GM18499 (cell line): ENCODE results near the gene DRC1.

Experiments
- ATAC-seq: cut with Tn5 transposase; IDR thresholded peaks from one replicate; pipeline ENCODE4 v1.9.1; 2021; ENCODE audit warnings: moderate number of reproducible peaks; ENCODE audit not compliant: insufficient read depth, unreplicated experiment

DRC1 gene

DNA sequence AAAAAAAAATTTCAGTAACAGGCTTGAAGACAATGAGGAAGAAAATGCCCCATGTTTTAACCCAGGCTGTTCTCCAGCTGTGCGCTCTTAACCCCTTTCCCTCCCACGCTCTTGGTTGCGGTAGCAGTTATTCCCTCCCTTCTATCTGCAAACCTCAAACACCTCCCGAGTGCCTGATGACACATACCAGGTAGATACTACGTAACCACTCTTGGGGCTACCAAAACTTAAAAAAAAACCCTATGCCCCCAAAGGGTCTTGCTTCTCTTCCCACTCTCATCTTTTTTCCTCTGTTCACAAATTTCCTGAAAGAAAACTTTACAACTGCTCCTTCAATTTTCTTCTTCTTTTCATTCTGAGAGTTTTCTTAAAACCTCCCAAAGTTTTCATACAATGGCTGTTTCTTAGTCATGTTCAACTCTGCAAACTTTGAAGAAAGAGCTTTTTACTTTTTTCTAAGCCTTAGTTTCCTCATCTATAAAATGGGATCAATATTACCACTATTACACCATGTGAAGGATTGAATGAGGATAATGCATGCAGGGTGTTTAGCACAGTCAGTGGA, 4.9 kb upstream of the DRC1 start:
- no peak for ATAC-seq

DNA sequence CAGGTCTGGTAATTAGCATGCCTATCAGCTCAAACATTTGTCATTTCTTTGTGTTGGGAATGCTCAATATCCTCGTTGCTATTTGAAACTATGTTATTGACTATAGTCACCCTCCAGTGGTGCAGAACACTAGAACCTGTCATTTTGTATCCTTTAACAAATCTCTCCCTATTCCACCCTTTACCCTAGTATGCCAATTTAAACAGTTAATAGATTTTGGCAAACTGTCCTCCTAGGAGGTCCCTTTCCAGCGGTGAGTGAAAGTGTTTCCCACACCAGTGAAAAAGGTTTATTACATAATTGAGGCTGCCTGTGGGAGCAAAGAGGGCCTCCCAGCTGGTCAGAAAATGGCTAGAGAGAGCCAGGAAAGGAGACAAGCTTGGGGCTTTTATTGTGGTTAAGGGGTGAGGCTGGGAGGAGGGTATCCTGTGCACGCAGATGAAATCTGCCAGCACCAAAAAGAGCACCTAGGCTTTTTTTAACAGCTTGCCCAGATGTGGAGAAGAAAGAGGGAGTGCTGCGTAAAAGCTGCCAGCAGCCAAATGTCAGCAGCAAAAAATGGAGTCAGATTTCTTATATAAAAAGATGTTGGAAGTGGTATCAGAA, 1.8 kb upstream of the DRC1 start:
- ATAC-seq: no peak

DNA sequence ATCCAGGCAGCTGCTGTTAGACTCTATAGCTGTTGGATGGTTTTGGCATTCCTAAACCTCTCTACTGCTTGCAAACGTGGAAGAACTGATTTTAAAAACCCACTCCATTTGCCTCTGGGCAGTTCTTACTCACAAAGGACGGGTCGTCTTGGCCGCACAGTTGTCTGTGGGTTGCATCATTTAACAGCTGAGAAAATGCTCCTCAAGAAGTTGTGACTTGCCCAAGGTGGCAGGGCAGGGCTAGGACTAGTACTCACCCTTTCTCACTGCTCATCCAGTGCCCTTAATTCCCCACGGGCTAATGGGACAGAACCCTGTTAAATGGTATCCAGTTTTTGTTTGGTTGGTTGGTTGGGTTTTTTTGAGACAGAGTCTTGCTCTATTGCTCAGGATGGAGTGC, 997 bp upstream of the DRC1 start:
- no peak for ATAC-seq

DNA sequence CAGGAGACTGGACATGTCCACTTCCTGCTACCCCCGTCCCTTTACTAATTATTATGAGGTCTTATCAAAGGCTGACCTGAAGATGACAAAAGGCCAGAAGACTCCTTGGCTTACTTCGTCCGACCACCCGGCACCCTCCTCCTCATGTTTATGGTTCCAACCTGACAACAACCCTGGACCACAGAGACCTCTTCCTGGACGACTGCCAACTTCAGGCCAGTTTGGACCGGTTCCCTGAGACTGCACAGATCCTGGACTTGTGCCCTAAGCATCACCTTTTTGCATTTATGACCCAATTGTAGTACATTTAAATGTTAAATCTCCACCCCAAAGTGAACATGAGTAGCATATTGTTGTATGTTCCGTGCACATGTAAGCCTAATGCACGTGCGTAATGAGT, 5.8 kb downstream of the DRC1 start:
- no peak for ATAC-seq

DNA sequence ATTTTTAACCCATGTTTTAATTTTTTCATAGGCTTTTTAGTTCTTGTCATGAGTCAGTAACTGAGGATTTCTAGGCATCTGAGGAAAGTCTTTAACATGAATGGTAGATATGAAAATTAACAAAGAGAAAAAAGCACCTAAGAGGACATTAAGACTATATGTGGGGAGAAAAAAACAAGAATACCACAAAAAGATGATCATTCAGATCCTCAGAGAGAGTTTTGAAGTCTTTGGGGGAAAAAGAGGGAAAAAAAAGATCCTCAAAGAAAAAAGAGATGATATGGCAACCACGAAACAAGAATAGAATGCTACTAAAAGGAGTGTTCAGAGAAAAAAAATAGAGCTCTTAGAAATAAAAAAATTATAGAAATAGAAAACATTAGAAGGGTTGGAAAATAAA, 8.1 kb downstream of the DRC1 start:
- no peak for ATAC-seq

DNA sequence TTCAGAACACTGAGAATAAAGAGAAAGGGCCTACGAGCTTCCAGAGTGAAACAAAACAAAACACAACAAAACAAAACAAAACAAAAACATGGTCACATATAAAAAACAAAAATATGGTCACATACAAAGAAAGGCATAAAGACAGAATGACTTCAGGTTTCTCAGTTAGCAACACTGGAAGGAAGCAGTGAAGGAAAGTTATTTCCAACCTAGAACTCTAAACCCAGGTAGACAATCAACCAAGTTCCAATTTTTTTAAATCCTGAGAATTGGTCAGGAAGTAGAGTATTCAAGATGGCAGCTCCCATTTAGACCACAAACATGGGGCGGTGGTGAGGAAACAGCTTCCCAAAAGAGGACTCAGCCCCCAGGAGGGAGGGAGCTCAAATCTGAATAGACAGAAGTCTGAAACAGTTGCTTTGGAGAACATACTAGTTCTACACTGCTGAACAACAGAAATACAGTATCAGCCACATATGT, 9.1 kb downstream of the DRC1 start:
- no peak for ATAC-seq

DNA sequence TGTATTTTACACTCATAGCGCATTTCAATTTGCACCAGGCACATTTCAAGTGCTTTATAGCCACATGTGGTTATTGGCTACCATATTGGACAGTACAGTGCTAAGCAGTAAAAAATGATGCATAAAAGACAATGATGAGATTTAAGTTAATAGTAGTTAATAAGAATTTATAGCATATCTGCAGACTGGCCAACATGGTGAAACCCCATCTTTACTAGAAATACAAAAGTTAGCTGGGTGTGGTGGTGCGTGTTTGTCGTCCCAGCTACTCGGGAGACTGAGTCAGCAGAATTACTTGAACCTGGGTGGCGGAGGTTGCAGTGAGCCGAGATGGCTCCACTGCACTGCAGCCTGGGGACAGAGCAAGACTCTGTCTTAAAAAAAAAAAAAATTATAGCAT, 9.7 kb downstream of the DRC1 start:
- ATAC-seq: no peak

DNA sequence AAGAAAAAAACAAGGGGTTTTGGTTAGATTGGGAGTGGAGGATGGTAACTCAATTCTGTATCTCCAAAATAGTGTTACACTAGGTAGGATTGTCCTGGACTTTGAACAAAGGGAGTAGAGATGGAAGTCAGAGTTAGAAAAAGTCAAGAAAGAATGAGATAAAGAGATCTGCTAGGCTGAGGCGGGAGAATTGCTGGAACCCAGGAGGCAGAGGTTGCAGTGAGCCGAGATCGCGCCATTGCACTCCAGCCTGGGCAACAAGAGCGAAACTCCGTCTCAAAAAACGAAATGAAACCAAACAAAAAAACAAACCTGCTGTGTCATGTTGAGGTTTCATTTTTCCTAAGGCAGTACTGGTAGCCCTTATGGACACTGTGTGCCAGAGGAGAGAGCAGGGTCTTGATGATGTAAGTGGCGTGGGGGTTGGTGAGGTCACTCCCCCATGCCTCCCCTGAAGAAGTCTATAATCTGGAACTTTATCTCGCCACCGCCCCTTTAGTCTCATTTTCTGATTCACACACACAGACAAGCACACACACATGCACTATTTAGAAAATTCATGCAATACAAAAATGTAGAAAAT, 10.5 kb downstream of the DRC1 start:
- no peak for ATAC-seq

DNA sequence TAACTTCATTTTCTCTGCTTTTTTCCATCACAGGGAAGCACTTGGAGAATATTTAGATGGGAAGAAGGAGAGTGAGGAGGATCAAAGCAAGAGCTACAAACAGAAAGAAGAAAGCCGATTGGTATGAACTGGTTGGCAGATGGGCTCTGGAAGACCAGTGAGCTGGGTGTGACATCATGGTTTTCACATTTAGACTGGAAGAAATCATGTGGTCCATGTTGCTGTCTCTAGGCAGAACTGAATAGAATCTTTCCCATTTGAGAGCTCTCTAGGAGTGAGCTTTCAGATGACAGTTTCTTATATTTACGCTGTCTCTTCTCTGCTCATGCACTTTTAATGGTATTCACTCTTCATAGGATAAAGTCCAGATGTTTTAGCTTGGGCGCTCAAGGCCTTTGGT, 12.6 kb downstream of the DRC1 start:
- ATAC-seq: no peak

DNA sequence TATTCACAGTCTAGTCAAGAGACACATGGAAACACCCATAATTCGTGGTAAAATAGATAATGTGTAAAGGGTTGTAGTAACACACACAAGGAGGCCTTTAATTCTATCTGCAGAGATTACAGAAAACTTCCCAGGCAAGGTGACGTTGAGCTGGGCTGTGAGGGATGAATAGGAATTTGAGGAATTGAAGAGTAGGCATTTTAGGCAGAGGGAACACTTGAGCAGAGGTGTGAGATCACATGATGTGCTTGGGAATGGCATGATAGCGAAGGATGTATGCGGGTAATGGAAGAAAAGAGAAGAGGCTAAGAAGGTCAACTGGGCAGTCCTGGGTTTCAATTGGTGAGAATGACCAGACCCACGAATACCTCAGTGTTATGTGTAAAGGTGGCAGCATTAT, 20.2 kb downstream of the DRC1 start:
- ATAC-seq: no peak

DNA sequence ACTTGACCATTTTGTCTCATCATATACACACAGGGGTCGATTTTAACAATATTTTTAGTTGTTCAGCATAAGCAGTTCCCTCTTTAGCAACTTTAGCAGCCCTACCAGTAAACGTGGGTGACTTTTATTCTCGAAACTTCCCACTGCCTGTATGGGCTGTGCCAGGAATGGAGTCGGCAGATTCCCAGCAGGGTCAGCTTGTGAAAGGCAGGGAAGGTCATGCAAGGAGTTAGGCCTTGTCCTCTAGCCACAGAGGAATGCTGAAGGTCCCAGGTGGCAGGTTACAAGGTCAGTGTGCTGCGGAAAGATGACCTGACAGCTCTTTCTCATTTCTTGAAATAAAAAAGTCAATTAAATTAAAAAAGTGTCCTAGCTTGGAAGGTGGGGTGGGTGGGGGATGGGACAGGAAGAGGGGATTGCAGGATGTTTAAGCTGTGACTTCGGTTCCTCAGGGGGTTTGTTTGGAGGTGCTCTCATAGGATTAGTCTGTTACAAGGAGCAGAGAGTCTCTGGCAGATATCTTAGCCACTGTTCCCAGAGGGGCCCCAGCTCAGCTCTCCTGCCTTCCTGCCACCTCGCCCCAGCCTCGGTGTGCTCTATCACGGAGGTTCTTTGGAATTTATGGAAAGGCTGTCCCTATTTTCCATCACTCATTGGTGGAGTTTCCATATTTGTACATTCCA, 21.4 kb downstream of the DRC1 start:
- ATAC-seq: no peak

DNA sequence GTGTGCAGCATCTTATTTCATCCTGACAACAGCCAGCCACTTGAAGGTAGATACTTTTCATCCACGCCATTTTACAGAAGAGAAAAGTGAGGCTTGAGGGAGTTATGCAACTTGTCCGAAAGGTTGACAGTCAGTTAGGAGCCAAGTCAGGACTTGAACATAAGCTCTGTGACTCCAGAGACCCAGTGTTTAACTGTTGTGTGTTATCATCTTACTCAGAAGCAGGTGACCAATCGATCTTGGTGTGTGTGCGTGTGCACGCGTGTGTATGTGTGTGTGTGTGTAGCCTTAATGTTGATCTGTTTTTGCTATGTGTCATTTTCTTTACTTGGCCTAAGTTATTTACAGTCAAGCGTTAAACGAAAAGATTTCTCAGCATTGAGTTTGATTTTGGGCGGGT, 22.0 kb downstream of the DRC1 start:
- ATAC-seq: no peak

DNA sequence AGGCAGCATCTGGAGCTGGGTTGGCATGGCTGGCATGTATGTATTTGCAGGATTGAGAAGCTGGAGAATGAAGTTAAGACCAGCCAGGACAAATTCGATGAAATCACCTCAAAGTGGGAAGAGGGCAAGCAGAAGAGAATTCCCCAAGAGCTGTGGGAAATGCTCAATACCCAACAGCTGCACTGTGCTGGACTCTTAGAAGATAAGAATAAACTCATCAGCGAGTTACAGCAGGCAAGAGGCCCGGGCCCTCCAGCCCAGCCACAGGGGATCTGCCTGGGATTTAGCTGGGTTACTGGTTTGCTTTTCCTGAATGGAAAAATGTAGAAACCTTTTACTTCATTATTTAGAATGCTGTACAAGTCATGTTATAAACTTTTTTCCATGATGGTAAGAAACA, 22.5 kb downstream of the DRC1 start:
- no peak for ATAC-seq

DNA sequence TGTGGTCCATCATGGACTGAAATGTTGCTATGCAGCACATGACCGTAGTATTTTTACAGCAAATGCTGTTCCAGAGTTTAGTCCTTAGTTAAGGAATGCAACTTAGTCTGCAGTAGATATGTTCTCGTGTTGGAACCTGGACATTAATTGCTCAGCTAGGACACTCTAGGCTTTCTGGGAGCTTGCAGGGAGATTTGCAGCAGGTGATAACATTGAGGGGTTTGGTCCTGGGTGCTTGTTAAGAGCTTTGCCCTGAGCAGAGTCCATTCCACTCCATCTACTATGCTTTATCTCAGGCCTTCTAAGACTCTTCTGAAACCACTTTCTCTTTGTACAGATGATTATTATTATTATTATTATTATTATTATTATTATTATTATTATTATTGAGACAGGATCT, 27.1 kb downstream of the DRC1 start:
- no peak for ATAC-seq

DNA sequence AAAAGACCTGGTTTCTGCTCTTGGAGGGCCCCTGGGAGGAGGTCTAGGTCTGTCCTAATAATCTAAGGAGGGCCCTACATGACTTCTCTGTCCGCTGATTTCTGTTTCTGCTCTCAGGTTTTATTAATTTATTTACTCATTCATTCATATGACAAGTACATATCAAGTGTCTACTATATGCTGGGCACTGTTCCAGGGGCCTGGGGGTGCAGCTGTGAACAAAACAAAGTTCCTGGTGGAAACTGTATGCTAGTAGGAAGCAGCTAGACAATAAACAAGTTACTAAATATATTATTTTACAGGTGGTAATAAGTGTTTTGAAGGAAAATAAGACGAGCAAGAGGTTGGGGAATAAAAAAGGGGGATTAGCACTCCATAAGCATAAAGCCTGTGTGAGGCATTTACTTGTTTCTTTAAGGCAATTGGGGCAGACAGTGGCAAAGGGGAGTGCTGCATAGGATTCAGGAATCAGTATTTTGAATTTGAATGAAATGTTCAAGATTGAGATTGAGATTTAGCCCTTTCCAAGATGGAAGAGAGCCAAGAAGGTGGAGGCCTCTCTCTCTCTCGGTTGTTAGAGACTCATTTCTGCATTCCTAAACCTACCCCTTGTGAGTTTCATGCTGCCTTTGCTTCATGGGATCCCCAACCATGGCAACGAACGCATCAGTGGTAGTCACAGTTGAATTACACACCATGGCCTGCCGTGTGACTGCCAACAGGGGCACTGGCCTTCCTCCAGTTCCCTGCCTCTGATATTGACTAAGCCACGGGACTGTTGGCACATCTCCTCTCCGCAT, 28.3 kb downstream of the DRC1 start:
- no peak for ATAC-seq

DNA sequence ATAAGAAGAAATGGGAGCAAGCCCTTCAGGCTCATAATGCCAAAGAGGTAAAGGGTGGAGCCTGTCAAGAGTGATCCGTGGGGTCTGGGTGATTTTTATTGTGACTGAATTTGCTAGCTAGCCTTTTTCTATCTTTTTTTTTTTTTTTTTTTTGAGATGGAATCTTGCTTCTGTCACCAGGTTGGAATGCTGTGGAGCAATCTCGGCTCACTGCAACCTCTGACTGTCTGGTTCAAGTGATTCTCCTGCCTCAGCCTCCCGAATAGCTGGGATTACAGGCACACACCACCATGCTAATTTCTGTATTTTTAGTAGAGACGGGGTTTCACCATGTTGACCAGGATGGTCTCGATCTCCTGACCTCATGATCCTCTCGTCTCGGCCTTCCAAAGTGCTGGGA, 29.1 kb downstream of the DRC1 start:
- no peak for ATAC-seq

DNA sequence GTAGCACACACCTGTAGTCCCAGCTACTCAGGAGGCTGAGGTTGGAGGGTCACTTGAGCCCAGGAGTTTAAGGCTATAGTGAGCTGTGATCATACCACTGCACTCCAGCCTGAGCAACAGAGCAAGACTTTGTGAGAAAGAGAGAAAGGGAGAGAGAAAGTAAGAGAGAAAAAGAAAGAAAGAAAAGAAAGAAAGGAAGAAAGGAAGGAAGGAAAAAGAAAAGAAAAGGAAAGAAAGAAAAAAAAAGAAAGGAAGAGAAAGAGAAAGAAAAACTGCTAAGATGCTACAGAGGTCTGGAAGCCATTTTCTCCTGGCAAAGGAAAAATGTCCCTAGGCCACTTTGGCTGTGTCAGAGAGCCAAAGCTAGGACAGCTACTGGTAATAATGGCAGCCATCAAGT, 30.6 kb downstream of the DRC1 start:
- no peak for ATAC-seq

DNA sequence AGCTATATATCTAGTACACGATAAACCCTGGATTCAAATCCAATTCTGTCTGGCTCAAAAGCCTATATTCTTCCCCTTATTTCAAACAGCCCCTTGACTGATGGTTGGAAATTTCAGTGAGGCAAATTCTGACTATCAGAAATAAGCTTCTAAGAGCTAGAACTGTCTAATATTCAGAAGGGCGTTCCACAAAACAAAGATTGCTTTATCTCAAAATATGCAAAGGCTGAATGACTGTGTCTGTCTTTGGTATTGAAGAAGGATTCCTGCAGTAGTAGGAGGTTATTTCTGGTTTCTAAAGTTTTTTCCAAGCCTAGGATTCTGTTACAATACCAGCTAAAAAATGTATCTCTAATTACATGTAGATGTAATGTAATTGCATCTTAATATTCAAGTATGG, 31.1 kb downstream of the DRC1 start:
- ATAC-seq: no peak

DNA sequence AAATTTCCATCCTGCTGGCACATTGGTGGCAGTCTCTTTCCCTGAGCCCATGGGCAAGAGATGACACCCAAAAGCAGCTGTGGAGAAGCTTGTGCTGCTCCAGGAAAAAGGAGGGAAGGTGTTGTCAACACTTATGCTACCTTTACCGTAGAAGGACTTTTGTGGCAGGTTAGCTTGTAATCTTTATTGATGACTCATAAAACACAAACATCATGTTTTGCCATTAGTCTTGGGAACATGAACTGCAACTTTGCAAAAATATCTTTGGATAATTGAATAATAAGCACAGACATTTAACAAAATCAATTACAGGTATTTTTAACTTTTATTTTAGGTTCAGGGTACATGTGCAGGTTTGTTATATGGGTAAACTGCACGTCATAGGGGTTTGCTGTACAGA, 33.4 kb downstream of the DRC1 start:
- no peak for ATAC-seq

DNA sequence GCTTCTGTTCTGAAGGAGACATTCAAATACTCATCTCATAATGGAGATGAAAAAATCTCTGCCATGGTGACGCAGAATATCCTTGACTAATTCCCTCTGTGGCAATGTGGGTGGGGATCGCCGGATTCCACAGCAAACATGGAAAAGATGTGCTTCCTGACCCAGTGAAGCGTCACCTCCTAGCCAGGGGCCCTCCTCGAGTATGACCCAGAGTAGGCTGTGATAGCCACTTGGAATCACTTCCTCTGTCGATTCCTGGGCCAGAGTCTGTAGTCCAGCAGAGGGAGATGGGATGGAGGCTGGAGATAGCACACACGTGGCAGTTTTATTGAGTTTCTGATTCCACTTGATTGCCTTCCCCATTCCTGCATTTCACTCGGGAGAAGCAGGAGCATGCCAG, 36.8 kb downstream of the DRC1 start:
- ATAC-seq: no peak

DNA sequence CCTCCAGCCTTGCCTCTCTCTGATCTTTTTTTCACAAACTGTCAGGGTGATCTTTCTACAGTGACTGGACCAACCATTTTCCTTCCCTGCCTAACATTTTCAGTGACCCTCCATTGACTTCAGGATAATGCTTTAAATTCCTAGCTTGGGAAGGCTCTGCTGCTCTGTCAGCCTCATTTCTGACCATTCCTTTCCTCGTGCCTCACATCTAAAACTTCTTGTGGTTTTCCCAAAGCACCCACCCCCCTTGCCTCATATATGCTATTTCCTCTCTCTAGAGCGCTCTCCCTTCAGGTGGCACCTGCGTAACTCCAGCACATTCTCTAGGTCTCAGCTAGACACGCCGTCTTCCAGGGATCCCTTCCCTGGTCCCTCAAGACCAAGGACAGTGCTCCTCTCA, 37.2 kb downstream of the DRC1 start:
- no peak for ATAC-seq
